Nephron (organoid): ENCODE measurements around the gene FCGBP.

ENCODE experiments used
- H3K27ac Mint-ChIP-seq, 3 experiments: 2 replicates each; pipeline ENCODE4 v1.8.0; 2020; ENCODE audit warnings: mixed read lengths in 3 of 3, mild to moderate bottlenecking in 2 of 3, moderate library complexity in 1 of 3
- H3K27me3 Mint-ChIP-seq: 2 replicates; pipeline ENCODE4 v1.8.0; 2021; ENCODE audit warnings: low read depth, mild to moderate bottlenecking, moderate library complexity, mixed read lengths
- H3K36me3 Mint-ChIP-seq: 2 replicates; pipeline ENCODE4 v1.8.0; 2020; ENCODE audit warnings: low read depth, mixed read lengths
- H3K4me1 Mint-ChIP-seq: 2 replicates; pipeline ENCODE4 v1.8.0; 2020; ENCODE audit warnings: mixed read lengths
- H3K4me3 Mint-ChIP-seq, 3 experiments: 2 replicates each; pipeline ENCODE4 v1.8.0; 2020; ENCODE audit warnings: mild to moderate bottlenecking in 3 of 3, mixed read lengths in 3 of 3, moderate library complexity in 2 of 3
- H3K9me3 Mint-ChIP-seq: 2 replicates; pipeline ENCODE4 v1.8.0; 2020; ENCODE audit warnings: mixed read lengths
- CTCF ChIP-seq, 3 experiments: fragments of 200-600 bp; sonication (generic); IDR thresholded peaks; one replicate each; pipeline ENCODE4 v1.5.0; 2021; ENCODE audit warnings: antibody characterized with exemption in 3 of 3; ENCODE audit not compliant: unreplicated experiment in 3 of 3

FCGBP gene

DNA sequence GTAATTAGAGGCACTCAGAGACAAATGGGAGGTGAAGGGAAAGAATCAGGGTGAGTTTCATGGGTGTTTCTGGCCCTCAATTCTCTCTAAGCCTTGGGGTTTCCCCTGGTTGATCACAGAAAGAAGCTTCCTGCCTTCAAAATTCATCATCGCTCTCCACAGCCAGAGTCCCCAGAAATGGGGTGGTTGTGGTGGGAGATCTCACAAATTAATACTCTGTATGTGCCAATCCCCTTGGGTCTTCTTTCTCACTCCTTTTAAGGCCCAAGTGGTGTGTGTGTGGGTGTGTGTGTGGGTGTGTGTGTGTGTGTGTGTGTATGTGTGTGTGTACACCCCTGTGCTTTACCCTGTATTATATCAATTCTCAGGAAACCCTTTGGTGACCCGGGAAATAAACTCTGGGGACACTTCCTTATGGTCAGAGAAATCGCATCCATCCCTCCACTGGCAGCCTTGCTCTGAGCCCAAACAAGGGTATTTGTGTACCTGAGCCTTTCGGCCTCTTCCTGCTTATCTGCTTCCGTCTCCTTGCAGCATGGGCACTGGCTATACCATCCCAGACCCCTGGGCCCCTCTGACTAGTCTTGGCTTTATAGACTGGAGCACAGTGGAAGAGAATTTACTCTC lies 2.8 kb upstream of the FCGBP start:
- no peak for TF ChIP-seq CTCF (IDR thresholded peaks at IDR 0.05; ENCODE audit: unreplicated experiment in 3 of 3)
- H3K36me3 Mint-ChIP-seq = no peaks in the 10 kb centered on the region
- H3K4me3 Mint-ChIP-seq = no peak overlapping the region
- peaks cover 7% of the 10 kb centered on the region for H3K27me3 Mint-ChIP-seq
- peaks cover 10% of the 10 kb centered on the region for H3K4me1 Mint-ChIP-seq
- H3K9me3 Mint-ChIP-seq = peaks cover 14% of the 10 kb centered on the region
- H3K27ac Mint-ChIP-seq = no peak overlapping the region

DNA sequence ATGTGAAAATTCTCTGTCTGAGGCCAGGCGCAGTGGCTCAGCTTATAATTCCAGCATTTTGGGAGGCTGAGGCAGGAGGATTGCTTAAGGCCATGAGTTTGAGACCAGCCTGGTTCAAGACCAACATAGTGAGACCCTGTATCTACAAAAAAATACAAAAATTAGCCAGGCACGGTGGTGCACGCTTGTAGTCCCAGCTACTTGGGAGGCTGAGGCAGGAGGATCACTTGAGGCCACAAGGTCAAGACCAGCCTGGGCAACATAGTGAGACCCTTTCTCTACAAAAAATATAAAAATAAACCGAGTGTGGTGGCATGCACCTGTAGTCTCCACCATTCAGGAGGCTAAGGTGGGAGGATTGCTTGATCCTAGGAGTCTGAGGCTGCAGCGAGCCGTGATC lies 2.2 kb upstream of the FCGBP start:
- peaks cover 4% of the 10 kb centered on the region for H3K4me1 Mint-ChIP-seq
- H3K27me3 Mint-ChIP-seq = peaks cover 11% of the 10 kb centered on the region
- H3K27ac Mint-ChIP-seq = no peak overlapping the region
- H3K4me3 Mint-ChIP-seq = no peak overlapping the region
- no peak for TF ChIP-seq CTCF (IDR thresholded peaks at IDR 0.05; ENCODE audit: unreplicated experiment in 3 of 3)
- H3K9me3 Mint-ChIP-seq = peaks cover 14% of the 10 kb centered on the region
- no peaks in the 10 kb centered on the region for H3K36me3 Mint-ChIP-seq

DNA sequence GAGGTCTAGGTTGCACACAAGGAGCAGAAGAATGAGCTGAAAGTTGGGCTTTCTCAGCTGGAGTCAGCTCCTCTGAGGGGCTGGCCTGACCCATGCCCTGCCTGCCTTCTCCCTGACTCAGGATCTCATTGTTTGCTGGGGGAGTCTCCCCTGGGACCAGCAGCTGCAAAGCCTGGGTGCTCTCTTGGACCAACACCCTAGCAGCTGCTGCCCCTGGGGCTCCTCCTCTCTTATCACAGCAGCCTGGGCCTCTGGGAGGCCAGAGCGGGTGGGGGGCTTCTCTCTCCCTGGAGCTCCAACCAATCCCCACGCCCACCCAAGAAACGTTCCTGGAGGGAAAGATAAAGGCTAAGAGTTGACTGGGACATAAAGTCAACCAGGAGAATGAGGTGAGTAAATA lies 1.6 kb upstream of the FCGBP start:
- no peaks in the 10 kb centered on the region for H3K4me1 Mint-ChIP-seq
- TF ChIP-seq CTCF (IDR thresholded peaks at IDR 0.05; ENCODE audit: unreplicated experiment in 3 of 3) = no peak
- no peak overlapping the region for H3K4me3 Mint-ChIP-seq
- H3K36me3 Mint-ChIP-seq = no peaks in the 10 kb centered on the region
- H3K9me3 Mint-ChIP-seq = peaks cover 14% of the 10 kb centered on the region
- no peak overlapping the region for H3K27ac Mint-ChIP-seq
- peaks cover 11% of the 10 kb centered on the region for H3K27me3 Mint-ChIP-seq

DNA sequence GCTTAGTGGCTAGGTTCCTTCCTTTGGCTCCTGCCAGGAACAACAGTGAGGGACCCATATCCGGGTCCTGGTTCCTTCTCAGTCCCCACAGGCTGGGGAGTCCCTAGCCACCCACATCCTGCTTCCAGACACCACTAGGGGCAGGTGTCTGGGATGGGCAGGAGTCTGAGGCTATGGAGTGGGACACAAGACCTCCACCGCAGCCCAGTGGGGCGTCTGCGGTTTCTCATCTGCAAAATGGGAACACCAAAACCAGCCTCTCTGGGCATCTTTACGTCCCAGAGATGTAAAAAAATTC lies 879 bp upstream of the FCGBP start:
- no peak overlapping the region for H3K27ac Mint-ChIP-seq
- peaks cover 7% of the 10 kb centered on the region for H3K9me3 Mint-ChIP-seq
- H3K4me3 Mint-ChIP-seq = no peak overlapping the region
- H3K36me3 Mint-ChIP-seq = no peaks in the 10 kb centered on the region
- H3K4me1 Mint-ChIP-seq = no peaks in the 10 kb centered on the region
- peaks cover 11% of the 10 kb centered on the region for H3K27me3 Mint-ChIP-seq
- TF ChIP-seq CTCF (IDR thresholded peaks at IDR 0.05; ENCODE audit: unreplicated experiment in 3 of 3) = no peak

GRCh38 chr19:39929750-39930149 lies 4.7 kb downstream of the FCGBP start:
- Mint-ChIP-seq H3K27ac (no peak overlapping the region), H3K4me1 (no peaks in the 10 kb centered on the region), H3K36me3 (no peaks in the 10 kb centered on the region), H3K27me3 (peaks cover 8% of the 10 kb centered on the region), H3K9me3 (peaks cover 9% of the 10 kb centered on the region), H3K4me3 (no peak overlapping the region)
- TF ChIP-seq CTCF (IDR thresholded peaks at IDR 0.05; ENCODE audit: unreplicated experiment in 3 of 3) = no peak

DNA sequence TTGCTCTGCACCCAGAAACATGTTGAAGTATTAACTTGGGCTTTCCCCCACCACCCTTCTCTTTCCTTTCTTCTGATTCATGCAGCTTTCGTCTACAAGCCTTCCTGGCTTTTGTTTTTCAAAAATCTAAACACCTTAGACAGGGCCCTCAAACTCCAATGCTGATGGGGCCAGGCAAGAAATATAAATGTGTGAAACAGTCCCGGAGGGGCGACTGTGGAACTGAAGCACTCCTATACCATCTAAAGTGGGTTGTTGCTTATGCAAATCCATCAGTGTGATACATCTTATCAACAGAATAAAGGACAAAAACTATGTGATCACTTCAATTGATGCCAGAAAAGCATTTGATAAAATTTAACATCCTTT lies 6.1 kb downstream of the FCGBP start:
- Mint-ChIP-seq H3K9me3 (peaks cover 9% of the 10 kb centered on the region), H3K36me3 (no peaks in the 10 kb centered on the region), H3K27ac (no peak overlapping the region), H3K4me3 (no peak overlapping the region), H3K4me1 (no peaks in the 10 kb centered on the region), H3K27me3 (peaks cover 4% of the 10 kb centered on the region)
- TF ChIP-seq CTCF (IDR thresholded peaks at IDR 0.05; ENCODE audit: unreplicated experiment in 3 of 3) = no peak
